Activated naive CD4-positive, alpha-beta T cell treated with anti-CD3 and anti-CD28 coated beads, Interleukin-2, amount 10 ng/mL, durations not matched to agents 7 days and 5 days (primary cell): ENCODE measurements around the gene GPR17.

Source experiments
- CTCF ChIA-PET: fragments of 350-600 bp; sonication (Branson Sonifier 250); formaldehyde crosslinking; loops from one replicate; lab custom pipeline; 2021; ENCODE audit warnings: antibody characterized with exemption; lab: Charles Lee
- DNase-seq: peaks from one replicate; pipeline ENCODE4 v3.0.0-alpha.2; 2020
- H3K27ac Mint-ChIP-seq: one replicate; pipeline ENCODE4 v1.8.0; 2021; ENCODE audit warnings: mild to moderate bottlenecking, moderate library complexity, mixed read lengths
- H3K27me3 Mint-ChIP-seq: one replicate; pipeline ENCODE4 v1.8.0; 2021; ENCODE audit warnings: mild to moderate bottlenecking, mixed read lengths
- H3K36me3 Mint-ChIP-seq: one replicate; pipeline ENCODE4 v1.8.0; 2021; ENCODE audit warnings: mixed read lengths
- H3K4me1 Mint-ChIP-seq: one replicate; pipeline ENCODE4 v1.8.0; 2021; ENCODE audit warnings: mixed read lengths
- H3K4me3 Mint-ChIP-seq: one replicate; pipeline ENCODE4 v1.8.0; 2021; ENCODE audit warnings: mild to moderate bottlenecking, moderate library complexity, mixed read lengths
- H3K9me3 Mint-ChIP-seq: one replicate; pipeline ENCODE4 v1.8.0; 2021; ENCODE audit warnings: mixed read lengths

GPR17 gene

GRCh38 chr2:127609031-127609751 is 36.8 kb upstream of the GPR17 start:
- Mint-ChIP-seq H3K4me3 (no peak overlapping the region), H3K4me1 (peaks cover 6% of the 10 kb centered on the region), H3K27ac (no peak overlapping the region), H3K27me3 (peaks cover 28% of the 10 kb centered on the region), H3K9me3 (peaks cover 10% of the 10 kb centered on the region), H3K36me3 (peaks cover 3% of the 10 kb centered on the region)
- peak; percentile 10 for DNase-seq
- CTCF ChIA-PET = no interaction called here

GRCh38 chr2:127609818-127610217 is 36.1 kb upstream of the GPR17 start:
- CTCF ChIA-PET = interaction anchor here (1.7 to 2.2 kb wide), 2 partner anchors 17 to 18 kb away, joined by 4 to 5 read pairs; no protein-coding TSS in a partner anchor
- DNase-seq = no peak
- Mint-ChIP-seq H3K27me3 (peaks cover 34% of the 10 kb centered on the region), H3K27ac (no peak overlapping the region), H3K4me3 (no peak overlapping the region), H3K36me3 (peaks cover 3% of the 10 kb centered on the region), H3K9me3 (peaks cover 11% of the 10 kb centered on the region), H3K4me1 (peaks cover 2% of the 10 kb centered on the region)

- CTCF ChIA-PET = interaction anchor here (1.7 to 2.2 kb wide), 2 partner anchors 17 to 19 kb away, joined by 4 to 5 read pairs; no protein-coding TSS in a partner anchor
- peaks cover 3% of the 10 kb centered on the region for H3K36me3 Mint-ChIP-seq
- peaks cover 3% of the 10 kb centered on the region for H3K4me1 Mint-ChIP-seq
- H3K4me3 Mint-ChIP-seq = no peak overlapping the region
- peaks cover 32% of the 10 kb centered on the region for H3K27me3 Mint-ChIP-seq
- peaks cover 11% of the 10 kb centered on the region for H3K9me3 Mint-ChIP-seq
- DNase-seq = peak; percentile 8
- H3K27ac Mint-ChIP-seq = no peak overlapping the region
Measured at GRCh38 chr2:127610561-127610960, 35.4 kb upstream of the GPR17 start.

GRCh38 chr2:127611076-127611925 is 34.7 kb upstream of the GPR17 start:
- Mint-ChIP-seq H3K9me3 (peaks cover 11% of the 10 kb centered on the region), H3K4me1 (peaks cover 11% of the 10 kb centered on the region), H3K4me3 (no peak overlapping the region), H3K27me3 (peaks cover 36% of the 10 kb centered on the region), H3K27ac (no peak overlapping the region), H3K36me3 (peaks cover 3% of the 10 kb centered on the region)
- CTCF ChIA-PET = interaction anchor here (0.9 to 2.2 kb wide), 3 partner anchors 18 to 20 kb away, joined by 3 to 5 read pairs (median 4); no protein-coding TSS in a partner anchor
- DNase-seq = peak; percentile 9

- Mint-ChIP-seq H3K9me3 (peaks cover 11% of the 10 kb centered on the region), H3K27ac (no peak overlapping the region), H3K36me3 (peaks cover 3% of the 10 kb centered on the region), H3K27me3 (peaks cover 45% of the 10 kb centered on the region), H3K4me1 (peaks cover 20% of the 10 kb centered on the region), H3K4me3 (no peak overlapping the region)
- DNase-seq = peak; percentile 12
- CTCF ChIA-PET = interaction anchor here (0.9 to 2.2 kb wide), 2 partner anchors 19 to 21 kb away, joined by 3 to 4 read pairs; no protein-coding TSS in a partner anchor
Measured at GRCh38 chr2:127612111-127612822, 33.7 kb upstream of the GPR17 start.

GRCh38 chr2:127614246-127614645 is 31.7 kb upstream of the GPR17 start:
- peaks cover 3% of the 10 kb centered on the region for H3K36me3 Mint-ChIP-seq
- H3K27me3 Mint-ChIP-seq = peaks cover 47% of the 10 kb centered on the region
- CTCF ChIA-PET = interaction anchor here (0.8 to 1.0 kb wide), 2 partner anchors 8 to 23 kb away, joined by 3 read pairs; no protein-coding TSS in a partner anchor
- H3K4me1 Mint-ChIP-seq = peaks cover 22% of the 10 kb centered on the region
- no peak overlapping the region for H3K27ac Mint-ChIP-seq
- H3K4me3 Mint-ChIP-seq = no peak overlapping the region
- DNase-seq = peak; percentile 4
- H3K9me3 Mint-ChIP-seq = peaks cover 11% of the 10 kb centered on the region

GRCh38 chr2:127614731-127615130 is 31.2 kb upstream of the GPR17 start:
- H3K9me3 Mint-ChIP-seq = peaks cover 11% of the 10 kb centered on the region
- peaks cover 47% of the 10 kb centered on the region for H3K27me3 Mint-ChIP-seq

GRCh38 chr2:127615511-127616166 is 30.3 kb upstream of the GPR17 start:
- CTCF ChIA-PET = interaction anchor here (1.0 kb wide), 1 partner anchor 10 kb away, joined by 3 read pairs; no protein-coding TSS in a partner anchor
- Mint-ChIP-seq H3K27me3 (peaks cover 52% of the 10 kb centered on the region), H3K27ac (peak overlapping the region; percentile 60), H3K4me3 (no peak overlapping the region), H3K9me3 (peaks cover 11% of the 10 kb centered on the region), H3K4me1 (peaks cover 20% of the 10 kb centered on the region), H3K36me3 (peaks cover 3% of the 10 kb centered on the region)
- peak; percentile 19 for DNase-seq

More at GRCh38 chr2:127614731-127615130, 31.2 kb upstream of the GPR17 start:
- DNase-seq = no peak
- H3K36me3 Mint-ChIP-seq = peaks cover 3% of the 10 kb centered on the region
- H3K4me1 Mint-ChIP-seq = peaks cover 20% of the 10 kb centered on the region
- no peak overlapping the region for H3K4me3 Mint-ChIP-seq
- CTCF ChIA-PET = interaction anchor here (1.0 kb wide), 1 partner anchor 9 kb away, joined by 3 read pairs; no protein-coding TSS in a partner anchor
- no peak overlapping the region for H3K27ac Mint-ChIP-seq

GRCh38 chr2:127618551-127619202 is 27.3 kb upstream of the GPR17 start:
- Mint-ChIP-seq H3K27ac (no peak overlapping the region), H3K4me3 (no peak overlapping the region), H3K4me1 (peaks cover 20% of the 10 kb centered on the region), H3K27me3 (peaks cover 42% of the 10 kb centered on the region), H3K9me3 (peaks cover 6% of the 10 kb centered on the region), H3K36me3 (no peaks in the 10 kb centered on the region)
- CTCF ChIA-PET = interaction anchor here (1.2 kb wide), 1 partner anchor 27 kb away, joined by 7 read pairs; no protein-coding TSS in a partner anchor
- DNase-seq = peak; percentile 18

GRCh38 chr2:127619203-127619590 is 26.8 kb upstream of the GPR17 start:
- no peaks in the 10 kb centered on the region for H3K36me3 Mint-ChIP-seq
- H3K9me3 Mint-ChIP-seq = peaks cover under 1% of the 10 kb centered on the region
- no peak for DNase-seq
- peaks cover 37% of the 10 kb centered on the region for H3K27me3 Mint-ChIP-seq
- peaks cover 20% of the 10 kb centered on the region for H3K4me1 Mint-ChIP-seq
- H3K4me3 Mint-ChIP-seq = no peak overlapping the region
- no peak overlapping the region for H3K27ac Mint-ChIP-seq
- CTCF ChIA-PET = interaction anchor here (1.2 kb wide), 1 partner anchor 28 kb away, joined by 7 read pairs; no protein-coding TSS in a partner anchor

- Mint-ChIP-seq H3K4me1 (peaks cover 20% of the 10 kb centered on the region), H3K27me3 (peaks cover 32% of the 10 kb centered on the region), H3K9me3 (no peaks in the 10 kb centered on the region)
Measured at GRCh38 chr2:127619877-127620705, 25.9 kb upstream of the GPR17 start.

GRCh38 chr2:127620866-127621265 is 25.1 kb upstream of the GPR17 start:
- no peak overlapping the region for H3K4me3 Mint-ChIP-seq
- CTCF ChIA-PET = no interaction called here
- no peak for DNase-seq
- H3K9me3 Mint-ChIP-seq = no peaks in the 10 kb centered on the region
- peaks cover 15% of the 10 kb centered on the region for H3K4me1 Mint-ChIP-seq
- no peak overlapping the region for H3K27ac Mint-ChIP-seq
- no peaks in the 10 kb centered on the region for H3K36me3 Mint-ChIP-seq
- H3K27me3 Mint-ChIP-seq = peaks cover 31% of the 10 kb centered on the region

More at GRCh38 chr2:127619877-127620705, 25.9 kb upstream of the GPR17 start:
- CTCF ChIA-PET = no interaction called here
- DNase-seq = peak; percentile 17
- Mint-ChIP-seq H3K27ac (no peak overlapping the region), H3K4me3 (no peak overlapping the region), H3K36me3 (no peaks in the 10 kb centered on the region)
